Osteocyte (in vitro differentiated cells): ENCODE results near the gene TSPAN5. TPM values are rescaled to one million over a fixed set of nuclear protein-coding genes. Genes with fewer than 3 reads are reported as not detected.

Source experiments
- DNase-seq: peaks from one replicate; pipeline ENCODE4 v3.0.0; 2021; ENCODE audit warnings: mixed read lengths; ENCODE audit not compliant: unreplicated experiment; ENCODE audit errors: extremely low spot score
- H3K27ac Mint-ChIP-seq: one replicate; pipeline ENCODE4 v1.8.0; 2021; ENCODE audit warnings: mild to moderate bottlenecking, mixed read lengths; ENCODE audit not compliant: unreplicated experiment
- H3K27me3 Mint-ChIP-seq: one replicate; pipeline ENCODE4 v1.8.0; 2021; ENCODE audit warnings: mixed read lengths; ENCODE audit not compliant: unreplicated experiment
- H3K36me3 Mint-ChIP-seq: one replicate; pipeline ENCODE4 v1.8.0; 2021; ENCODE audit warnings: mixed read lengths; ENCODE audit not compliant: unreplicated experiment
- H3K4me1 Mint-ChIP-seq: one replicate; pipeline ENCODE4 v1.8.0; 2021; ENCODE audit warnings: mixed read lengths; ENCODE audit not compliant: unreplicated experiment
- H3K4me3 Mint-ChIP-seq: one replicate; pipeline ENCODE4 v1.8.0; 2021; ENCODE audit warnings: mild to moderate bottlenecking, moderate library complexity, mixed read lengths; ENCODE audit not compliant: unreplicated experiment
- H3K9me3 Mint-ChIP-seq: one replicate; pipeline ENCODE4 v1.8.0; 2021; ENCODE audit warnings: mixed read lengths; ENCODE audit not compliant: unreplicated experiment
- CTCF ChIP-seq: fragments of 200-600 bp; sonication (generic); IDR thresholded peaks from 2 replicates; pipeline ENCODE4 v1.5.0; 2021; ENCODE audit warnings: antibody characterized with exemption, mild to moderate bottlenecking, moderate library complexity
- total RNA-seq: library from RNA; stranded (reverse); gene quantifications from 2 replicates; pipeline ENCODE4 v1.2.1, GENCODE V29; 2021

The TSPAN5 gene
- total RNA-seq, 1 donor from 2014 or later = 64.2 TPM

GRCh38 chr4:98694076-98694475, 35.7 kb upstream of the TSPAN5 start:
- no peak for DNase-seq
- no peak for TF ChIP-seq CTCF
- Mint-ChIP-seq H3K36me3 (no peaks in the 10 kb centered on the region), H3K27me3 (no peaks in the 10 kb centered on the region), H3K9me3 (peaks cover 17% of the 10 kb centered on the region), H3K27ac (no peak overlapping the region), H3K4me1 (peaks cover 3% of the 10 kb centered on the region), H3K4me3 (no peak overlapping the region)

- Mint-ChIP-seq H3K36me3 (no peaks in the 10 kb centered on the region), H3K4me3 (no peak overlapping the region), H3K4me1 (peaks cover 16% of the 10 kb centered on the region), H3K9me3 (peaks cover 11% of the 10 kb centered on the region), H3K27me3 (no peaks in the 10 kb centered on the region), H3K27ac (no peak overlapping the region)
- no peak for DNase-seq
- TF ChIP-seq CTCF = no peak
Observed at GRCh38 chr4:98692411-98692810, 34.0 kb upstream of the TSPAN5 start.

- H3K27me3 Mint-ChIP-seq = no peaks in the 10 kb centered on the region
- no peak for TF ChIP-seq CTCF
- H3K4me3 Mint-ChIP-seq = no peak overlapping the region
- H3K4me1 Mint-ChIP-seq = peaks cover 16% of the 10 kb centered on the region
- no peak for DNase-seq
- no peaks in the 10 kb centered on the region for H3K36me3 Mint-ChIP-seq
- no peak overlapping the region for H3K27ac Mint-ChIP-seq
- peaks cover 7% of the 10 kb centered on the region for H3K9me3 Mint-ChIP-seq
Observed at GRCh38 chr4:98691588-98691987, 33.2 kb upstream of the TSPAN5 start.

- H3K4me1 Mint-ChIP-seq = peaks cover 16% of the 10 kb centered on the region
- DNase-seq = no peak
- H3K36me3 Mint-ChIP-seq = no peaks in the 10 kb centered on the region
- H3K27me3 Mint-ChIP-seq = no peaks in the 10 kb centered on the region
- no peak for TF ChIP-seq CTCF
- no peak overlapping the region for H3K27ac Mint-ChIP-seq
- H3K4me3 Mint-ChIP-seq = no peak overlapping the region
- no peaks in the 10 kb centered on the region for H3K9me3 Mint-ChIP-seq
Observed at GRCh38 chr4:98689507-98690174, 31.2 kb upstream of the TSPAN5 start.

GRCh38 chr4:98688411-98689290, 30.2 kb upstream of the TSPAN5 start:
- DNase-seq = no peak

More at GRCh38 chr4:98688411-98689290, 30.2 kb upstream of the TSPAN5 start:
- TF ChIP-seq CTCF = no peak
- H3K4me3 Mint-ChIP-seq = no peak overlapping the region
- H3K9me3 Mint-ChIP-seq = no peaks in the 10 kb centered on the region
- H3K27ac Mint-ChIP-seq = peak overlapping the region; percentile 76
- H3K27me3 Mint-ChIP-seq = no peaks in the 10 kb centered on the region
- H3K4me1 Mint-ChIP-seq = peaks cover 16% of the 10 kb centered on the region
- H3K36me3 Mint-ChIP-seq = no peaks in the 10 kb centered on the region
